ENCODE results near the gene USF1.

DNA sequence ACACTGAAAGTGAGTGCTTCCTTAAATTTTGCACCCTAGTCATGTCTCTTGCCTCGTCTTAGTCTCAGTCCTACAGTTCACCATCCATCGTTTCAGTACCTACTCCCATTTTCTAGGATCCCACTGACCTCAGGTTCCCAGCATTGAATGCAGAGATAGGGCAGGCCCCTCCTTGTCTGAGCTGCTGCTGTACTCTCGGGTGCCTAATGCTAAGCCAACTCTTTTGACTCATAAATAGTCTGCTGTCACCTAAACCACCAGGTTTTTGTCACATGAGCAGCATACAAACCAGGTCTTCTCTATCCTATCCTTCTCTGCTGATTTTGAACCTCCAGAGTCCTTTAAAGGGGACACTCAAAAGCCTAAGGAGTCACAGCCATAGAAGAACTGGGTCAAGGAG is 20.9 kb upstream of the USF1 start:
- TF ChIP-seq CTCF (IDR thresholded peaks at IDR 0.05) (no peak), POLR2AphosphoS5 (IDR thresholded peaks at IDR 0.05) (no peak), POLR2A (IDR thresholded peaks at IDR 0.05) (no peak)
